GM18520 (cell line): ENCODE results near the gene RAB34.
"Not testable (repeated sequence)": the region's sequence is repeated elsewhere in the genome, so short reads cannot be mapped to it uniquely, and the experiment has no call there.

Experiments used
- ATAC-seq: cut with Tn5 transposase; IDR thresholded peaks from one replicate; pipeline ENCODE4 v1.9.1; 2021; ENCODE audit not compliant: unreplicated experiment

Gene RAB34

GRCh38 chr17:28728364-28729200 lies 10.9 kb upstream of the RAB34 start, which contains the start of gene NEK8:
Gene NEK8 (plus strand): TSS chr17:28728788. CDS start chr17:28728814, 26 bp downstream.
- ATAC-seq, result peak; percentile 25

- ATAC-seq, result peak; percentile 29
These were observed 9.2 kb upstream of the RAB34 start for GRCh38 chr17:28726627-28727491.

GRCh38 chr17:28726226-28726626 lies 8.6 kb upstream of the RAB34 start, which contains the start of gene TLCD1:
Gene TLCD1 (minus strand): TSS chr17:28726233. CDS start chr17:28726097, 136 bp downstream.
- ATAC-seq, result no peak

GRCh38 chr17:28725660-28726225 lies 8.1 kb upstream of the RAB34 start:
- ATAC-seq, result no peak

GRCh38 chr17:28725166-28725659 lies 7.5 kb upstream of the RAB34 start:
- no peak for ATAC-seq

- ATAC-seq, result no peak
These were observed 7.0 kb upstream of the RAB34 start for GRCh38 chr17:28724500-28725165.

GRCh38 chr17:28723836-28724499 lies 6.3 kb upstream of the RAB34 start:
- ATAC-seq, result not testable (repeated sequence)

GRCh38 chr17:28723159-28723835 lies 5.6 kb upstream of the RAB34 start:
- no peak for ATAC-seq

GRCh38 chr17:28722417-28723158 lies 4.9 kb upstream of the RAB34 start:
- no peak for ATAC-seq

- not testable (repeated sequence) for ATAC-seq
These were observed 3.3 kb upstream of the RAB34 start for GRCh38 chr17:28720997-28721329.

- ATAC-seq, result no peak
These were observed 2.8 kb upstream of the RAB34 start for GRCh38 chr17:28720247-28720996.

GRCh38 chr17:28719021-28719433 lies 1.4 kb upstream of the RAB34 start:
- ATAC-seq, result no peak

GRCh38 chr17:28718333-28719020 lies 809 bp upstream of the RAB34 start:
- ATAC-seq, result no peak

- ATAC-seq, result no peak
These were observed 709 bp downstream of the RAB34 start for GRCh38 chr17:28716740-28717577.

- no peak for ATAC-seq
These were observed 2.5 kb downstream of the RAB34 start for GRCh38 chr17:28715217-28715616.

- no peak for ATAC-seq
These were observed 3.4 kb downstream of the RAB34 start for GRCh38 chr17:28714281-28714680.
